ENCODE results near the gene ESRRB.

- TF ChIP-seq CTCF (IDR thresholded peaks at IDR 0.05; ENCODE audit: low read length): no peak
- TF ChIP-seq EZH2 (IDR thresholded peaks at IDR 0.05; ENCODE audit: borderline replicate concordance, low read length): no peak
Measured at GRCh38 chr14:76394569-76394968, 18.6 kb downstream of the ESRRB start.

All from OCI-LY1 (cell line).